Activated gamma-delta T cell (primary cell): Measurements from ENCODE around the gene NQO2.
"Not testable (repeated sequence)": the region's sequence is repeated elsewhere in the genome, so short reads cannot be mapped to it uniquely, and the experiment has no call there.

ENCODE experiments used
- DNase-seq: peaks from one replicate; lab custom pipeline; 2025; lab: John Stamatoyannopoulos, UW

The NQO2 gene

GRCh38 chr6:2970034-2970685 is 29.5 kb upstream of the NQO2 start:
- no peak for DNase-seq

GRCh38 chr6:2970753-2971419 is 28.8 kb upstream of the NQO2 start:
- DNase-seq: peak; percentile 30

- DNase-seq: peak; percentile 26
Observed at GRCh38 chr6:2971420-2972218, 28.1 kb upstream of the NQO2 start, which contains the start of gene SERPINB6. TSS of gene SERPINB6 (minus strand) at chr6:2971567. CDS start at chr6:2959332, 12,235 bp downstream.

- not testable (repeated sequence) for DNase-seq
Observed at GRCh38 chr6:2972219-2972487, 27.5 kb upstream of the NQO2 start.

GRCh38 chr6:2972685-2973084 is 27.0 kb upstream of the NQO2 start:
- not testable (repeated sequence) for DNase-seq

- not testable (repeated sequence) for DNase-seq
Observed at GRCh38 chr6:2973180-2973579, 26.5 kb upstream of the NQO2 start.

GRCh38 chr6:2973676-2974075 is 26.0 kb upstream of the NQO2 start:
- no peak for DNase-seq

- DNase-seq: no peak
Observed at GRCh38 chr6:2976060-2976459, 23.6 kb upstream of the NQO2 start.

GRCh38 chr6:2976571-2977085 is 23.1 kb upstream of the NQO2 start:
- no peak for DNase-seq

- DNase-seq: no peak
Observed at GRCh38 chr6:2977290-2977689, 22.4 kb upstream of the NQO2 start.

GRCh38 chr6:2977799-2978590 is 21.7 kb upstream of the NQO2 start:
- DNase-seq: no peak

GRCh38 chr6:2978923-2979322 is 20.8 kb upstream of the NQO2 start:
- DNase-seq: no peak

- no peak for DNase-seq
Observed at GRCh38 chr6:2979819-2980464, 19.8 kb upstream of the NQO2 start.

GRCh38 chr6:2980465-2980855 is 19.2 kb upstream of the NQO2 start:
- no peak for DNase-seq

- DNase-seq: no peak
Observed at GRCh38 chr6:2982426-2983117, 17.1 kb upstream of the NQO2 start.

- DNase-seq: no peak
Observed at GRCh38 chr6:2984738-2985406, 14.8 kb upstream of the NQO2 start.

GRCh38 chr6:2986722-2987221 is 12.9 kb upstream of the NQO2 start:
- no peak for DNase-seq

GRCh38 chr6:2988094-2988425 is 11.6 kb upstream of the NQO2 start:
- no peak for DNase-seq

GRCh38 chr6:2988426-2989331 is 11.0 kb upstream of the NQO2 start:
- DNase-seq: peak; percentile 66
